Erythroblast (primary cell): Measurements from ENCODE around the gene OR7G3.

Source experiments
- DNase-seq, 2 experiments: peaks; one replicate each; lab custom pipeline; 2025; lab: John Stamatoyannopoulos, UW
- GATA1 ChIP-seq: IDR thresholded peaks from 2 replicates; pipeline ENCODE4 v1.6.1; 2011; ENCODE audit warnings: low read depth, mild to moderate bottlenecking, control low read depth, low read length, moderate library complexity
- POLR2A ChIP-seq: IDR thresholded peaks from 2 replicates; pipeline ENCODE4 v1.6.1; 2011; ENCODE audit warnings: mild to moderate bottlenecking, low read length

OR7G3 gene

GRCh38 chr19:9140159-9140874, 13.6 kb upstream of the OR7G3 start, which contains the start of gene ZNF317:
TSS of gene ZNF317 (plus strand) at chr19:9140397. CDS start at chr19:9156017, 15,620 bp downstream.
- no peak for TF ChIP-seq GATA1
- peak; percentile 89 for TF ChIP-seq POLR2A
- DNase-seq = peak; percentile 93 to 95

GRCh38 chr19:9139609-9140158, 12.9 kb upstream of the OR7G3 start:
- TF ChIP-seq GATA1 (no peak), POLR2A (no peak)
- no peak for DNase-seq

GRCh38 chr19:9132422-9132821, 5.7 kb upstream of the OR7G3 start:
- TF ChIP-seq POLR2A (no peak), GATA1 (no peak)
- DNase-seq = no peak

GRCh38 chr19:9130965-9131364, 4.2 kb upstream of the OR7G3 start:
- TF ChIP-seq POLR2A = no peak
- TF ChIP-seq GATA1 = no peak
- DNase-seq = no peak

- no peak for DNase-seq
- TF ChIP-seq POLR2A (no peak), GATA1 (no peak)
These were observed 1.4 kb upstream of the OR7G3 start for GRCh38 chr19:9128171-9128570.

- DNase-seq = no peak
- TF ChIP-seq GATA1 = no peak
- TF ChIP-seq POLR2A = no peak
These were observed 10.2 kb downstream of the OR7G3 start for GRCh38 chr19:9116547-9116946.

GRCh38 chr19:9115307-9115813, 11.4 kb downstream of the OR7G3 start, which contains the start of gene OR7G1:
TSS of gene OR7G1 (minus strand) at chr19:9115763. CDS start at chr19:9115763, 0 bp downstream.
- no peak for TF ChIP-seq GATA1
- TF ChIP-seq POLR2A = no peak
- no peak for DNase-seq

GRCh38 chr19:9109959-9110358, 16.8 kb downstream of the OR7G3 start:
- no peak for DNase-seq
- no peak for TF ChIP-seq POLR2A
- TF ChIP-seq GATA1 = no peak

GRCh38 chr19:9107375-9107774, 19.4 kb downstream of the OR7G3 start, which contains the start of gene OR7G2:
TSS of gene OR7G2 (minus strand) at chr19:9107475. CDS start at chr19:9103243, 4,232 bp downstream.
- TF ChIP-seq GATA1 (no peak), POLR2A (no peak)
- DNase-seq = no peak

- TF ChIP-seq POLR2A (no peak), GATA1 (no peak)
- no peak for DNase-seq
These were observed 40.0 kb downstream of the OR7G3 start, which contains the start of gene OR1M1 for GRCh38 chr19:9086761-9087160. TSS of gene OR1M1 (plus strand) at chr19:9087061. CDS start at chr19:9093245, 6,184 bp downstream.

GRCh38 chr19:9078651-9079050, 48.1 kb downstream of the OR7G3 start:
- no peak for DNase-seq
- no peak for TF ChIP-seq POLR2A
- no peak for TF ChIP-seq GATA1

- DNase-seq = no peak
- TF ChIP-seq GATA1 (no peak), POLR2A (no peak)
These were observed 49.8 kb downstream of the OR7G3 start for GRCh38 chr19:9076901-9077300.
